Keratinocyte (primary cell): Measurements from ENCODE around the gene PTPRF.

Experiments
- CTCF ChIP-seq, 3 experiments: IDR thresholded peaks in 1 of 3; conservative IDR thresholded peaks in 1 of 3; optimal IDR thresholded peaks in 1 of 3; 2 replicates in 2 of 3; 3 replicates in 1 of 3; pipeline versions ENCODE3 to v1.5.1; 2011; ENCODE audit warnings: low read length in 3 of 3, mild to moderate bottlenecking in 3 of 3, moderate library complexity in 2 of 3, control low read depth in 1 of 3, inconsistent platforms in 1 of 3; ENCODE audit not compliant: insufficient read depth in 2 of 3; ENCODE audit errors: extremely low read depth in 1 of 3
- EZH2 ChIP-seq: IDR thresholded peaks from one replicate; pipeline ENCODE4 v1.6.1; 2012; ENCODE audit warnings: inconsistent platforms, mild to moderate bottlenecking, low read length, moderate library complexity

GRCh38 chr1:43521756-43522155, 8.9 kb upstream of the PTPRF start:
- TF ChIP-seq CTCF (optimal IDR thresholded peaks at IDR 0.05 in 1 of 3, IDR thresholded peaks at IDR 0.05 in 1 of 3, conservative IDR thresholded peaks at IDR 0.05 in 1 of 3; ENCODE audit: extremely low read depth in 1 of 3, insufficient read depth in 2 of 3, low read length in 3 of 3) (no peak), EZH2 (no peak)
